ENCODE measurements around the gene STRBP.

Gene STRBP

DNA sequence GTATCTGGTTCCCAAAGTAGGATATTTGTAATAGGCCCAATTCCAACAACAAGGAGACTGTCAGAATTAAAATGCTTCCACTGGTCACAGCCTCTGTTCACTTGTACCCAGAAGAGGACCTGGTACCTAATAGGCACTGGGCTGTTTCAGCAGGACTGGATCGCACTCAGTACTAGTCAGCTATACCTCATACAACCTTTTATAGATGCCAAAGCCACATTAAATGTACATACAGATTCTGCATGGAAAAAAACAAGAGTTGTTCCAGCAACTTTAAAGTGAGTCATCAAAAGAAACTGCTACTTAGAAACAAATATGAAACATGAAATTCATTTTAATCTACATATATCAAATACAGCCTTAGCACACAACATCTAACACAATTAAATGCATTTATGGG is 147.4 kb downstream of the STRBP start:
- CTCF ChIA-PET: interaction anchor here (0.6 kb wide), 1 partner anchor 668 kb away, joined by 5 read pairs; no protein-coding TSS in a partner anchor
- no peak for DNase-seq (ENCODE audit: extremely low spot score)
- no peak for TF ChIP-seq L3MBTL2 (conservative IDR thresholded peaks at IDR 0.05)
- TF ChIP-seq CTBP1 (IDR thresholded peaks at IDR 0.05; ENCODE audit: borderline replicate concordance): no peak
- TF ChIP-seq LEF1 (IDR thresholded peaks at IDR 0.05; ENCODE audit: borderline replicate concordance): no peak
- no peak for TF ChIP-seq SP1 (IDR thresholded peaks at IDR 0.05)
- no peak for TF ChIP-seq HDGF (IDR thresholded peaks at IDR 0.05; ENCODE audit: borderline replicate concordance)
- TF ChIP-seq NFRKB (IDR thresholded peaks at IDR 0.05): no peak
- no peak for TF ChIP-seq ELF4 (IDR thresholded peaks at IDR 0.05)
- no peak for TF ChIP-seq BHLHE40 (IDR thresholded peaks at IDR 0.05; ENCODE audit: borderline replicate concordance)
- TF ChIP-seq TARDBP (IDR thresholded peaks at IDR 0.05): no peak
- no peak for TF ChIP-seq SUZ12 (IDR thresholded peaks at IDR 0.05)
- TF ChIP-seq FOXM1 (IDR thresholded peaks at IDR 0.05; ENCODE audit: borderline replicate concordance): no peak
- no peak for TF ChIP-seq ARNT (IDR thresholded peaks at IDR 0.05)
- TF ChIP-seq ZNF384 (IDR thresholded peaks at IDR 0.05): no peak
- TF ChIP-seq FOXK2 (IDR thresholded peaks at IDR 0.05): no peak
- POLR2A ChIA-PET: no interaction called here

DNA sequence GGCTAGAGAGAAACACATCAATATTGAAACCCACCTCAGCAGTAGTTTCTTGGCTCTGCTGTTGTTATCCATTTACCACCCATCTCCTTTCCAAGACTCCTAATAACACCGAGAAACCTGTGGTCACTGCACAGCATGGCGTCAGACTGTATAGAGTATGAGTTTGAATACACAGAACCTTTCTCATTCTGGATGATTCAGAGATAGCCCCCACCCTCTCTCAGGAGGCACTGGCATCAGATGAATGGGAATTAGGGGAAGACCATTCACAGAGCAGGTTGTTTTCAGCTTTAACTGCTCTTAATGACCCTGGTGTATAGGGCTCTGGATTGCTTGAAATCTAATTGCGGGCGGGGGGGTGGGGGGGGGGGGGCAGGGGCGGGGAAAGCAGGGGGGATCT is 148.3 kb downstream of the STRBP start:
- CTCF ChIA-PET: no interaction called here
- no peak for DNase-seq (ENCODE audit: extremely low spot score)
- POLR2A ChIA-PET: no interaction called here
- TF ChIP-seq FOXK2 (IDR thresholded peaks at IDR 0.05) (no peak), ZNF384 (IDR thresholded peaks at IDR 0.05) (no peak), TARDBP (IDR thresholded peaks at IDR 0.05) (no peak), FOXM1 (IDR thresholded peaks at IDR 0.05; ENCODE audit: borderline replicate concordance) (no peak), NFRKB (IDR thresholded peaks at IDR 0.05) (no peak), ELF4 (IDR thresholded peaks at IDR 0.05) (no peak), SUZ12 (IDR thresholded peaks at IDR 0.05) (no peak), L3MBTL2 (conservative IDR thresholded peaks at IDR 0.05) (no peak), FOXA1 (IDR thresholded peaks at IDR 0.05) (no peak), CTBP1 (IDR thresholded peaks at IDR 0.05; ENCODE audit: borderline replicate concordance) (no peak), LEF1 (IDR thresholded peaks at IDR 0.05; ENCODE audit: borderline replicate concordance) (no peak), SP1 (IDR thresholded peaks at IDR 0.05) (no peak), ARNT (IDR thresholded peaks at IDR 0.05) (no peak), BHLHE40 (IDR thresholded peaks at IDR 0.05; ENCODE audit: borderline replicate concordance) (no peak), HDGF (IDR thresholded peaks at IDR 0.05; ENCODE audit: borderline replicate concordance) (no peak)
- TF ChIP-seq, protein P1, sequence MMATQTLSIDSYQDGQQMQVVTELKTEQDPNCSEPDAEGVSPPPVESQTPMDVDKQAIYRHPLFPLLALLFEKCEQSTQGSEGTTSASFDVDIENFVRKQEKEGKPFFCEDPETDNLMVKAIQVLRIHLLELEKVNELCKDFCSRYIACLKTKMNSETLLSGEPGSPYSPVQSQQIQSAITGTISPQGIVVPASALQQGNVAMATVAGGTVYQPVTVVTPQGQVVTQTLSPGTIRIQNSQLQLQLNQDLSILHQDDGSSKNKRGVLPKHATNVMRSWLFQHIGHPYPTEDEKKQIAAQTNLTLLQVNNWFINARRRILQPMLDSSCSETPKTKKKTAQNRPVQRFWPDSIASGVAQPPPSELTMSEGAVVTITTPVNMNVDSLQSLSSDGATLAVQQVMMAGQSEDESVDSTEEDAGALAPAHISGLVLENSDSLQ (IDR thresholded peaks at IDR 0.05): no peak

DNA sequence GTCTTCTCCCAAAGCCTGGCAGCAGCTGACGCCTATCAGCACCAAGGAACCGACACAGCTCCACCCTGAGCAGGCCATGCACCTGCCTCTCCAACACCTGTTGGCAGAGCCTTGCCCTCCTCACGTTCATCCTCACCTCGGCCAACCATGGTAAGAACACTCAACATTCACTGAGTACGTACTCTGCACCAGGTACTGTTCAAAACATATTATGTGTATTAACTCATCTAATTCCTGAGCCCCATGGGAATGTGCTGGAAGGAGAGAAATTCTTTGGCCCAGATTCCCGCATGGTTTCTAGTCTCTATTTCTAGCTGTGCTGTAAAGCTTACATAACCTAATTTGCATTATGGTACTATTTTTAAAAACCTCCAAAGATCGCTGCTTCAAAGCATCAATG is 148.8 kb downstream of the STRBP start:
- no peak for TF ChIP-seq SP1 (IDR thresholded peaks at IDR 0.05)
- TF ChIP-seq NFRKB (IDR thresholded peaks at IDR 0.05): no peak
- no peak for TF ChIP-seq FOXM1 (IDR thresholded peaks at IDR 0.05; ENCODE audit: borderline replicate concordance)
- no peak for TF ChIP-seq BHLHE40 (IDR thresholded peaks at IDR 0.05; ENCODE audit: borderline replicate concordance)
- TF ChIP-seq ELF4 (IDR thresholded peaks at IDR 0.05): no peak
- TF ChIP-seq CTBP1 (IDR thresholded peaks at IDR 0.05; ENCODE audit: borderline replicate concordance): no peak
- TF ChIP-seq ARNT (IDR thresholded peaks at IDR 0.05): no peak
- TF ChIP-seq, protein P1 (IDR thresholded peaks at IDR 0.05): no peak
- no peak for TF ChIP-seq FOXA1 (IDR thresholded peaks at IDR 0.05)
- no peak for TF ChIP-seq TARDBP (IDR thresholded peaks at IDR 0.05)
- TF ChIP-seq FOXK2 (IDR thresholded peaks at IDR 0.05): no peak
- TF ChIP-seq SUZ12 (IDR thresholded peaks at IDR 0.05): no peak
- no peak for TF ChIP-seq HDGF (IDR thresholded peaks at IDR 0.05; ENCODE audit: borderline replicate concordance)
- POLR2A ChIA-PET: no interaction called here
- CTCF ChIA-PET: no interaction called here
- no peak for DNase-seq (ENCODE audit: extremely low spot score)

DNA sequence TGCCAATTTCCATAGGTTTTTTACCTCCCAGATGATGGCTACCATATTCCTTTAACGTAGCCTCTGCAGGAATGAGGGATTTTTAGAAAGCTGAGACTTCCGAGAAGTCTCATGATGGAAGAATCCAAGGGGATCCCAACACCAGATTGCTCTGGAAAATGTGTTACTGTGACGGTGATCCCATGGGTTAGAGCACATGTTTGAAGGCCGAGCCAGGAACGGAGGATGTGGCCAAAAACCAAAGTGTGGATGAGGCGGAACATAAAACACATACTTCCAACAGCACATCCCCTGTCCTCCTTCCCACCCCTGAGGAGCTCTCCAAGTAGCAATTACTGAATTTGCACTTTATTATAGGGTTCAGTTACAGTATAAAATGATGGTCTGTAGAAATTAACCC is 152.3 kb downstream of the STRBP start:
- DNase-seq (ENCODE audit: extremely low spot score): no peak
- TF ChIP-seq FOXM1 (IDR thresholded peaks at IDR 0.05; ENCODE audit: borderline replicate concordance) (no peak), L3MBTL2 (conservative IDR thresholded peaks at IDR 0.05) (no peak), NFRKB (IDR thresholded peaks at IDR 0.05) (no peak), ARNT (IDR thresholded peaks at IDR 0.05) (no peak), TARDBP (IDR thresholded peaks at IDR 0.05) (no peak), SP1 (IDR thresholded peaks at IDR 0.05) (no peak), HDGF (IDR thresholded peaks at IDR 0.05; ENCODE audit: borderline replicate concordance) (no peak), BHLHE40 (IDR thresholded peaks at IDR 0.05; ENCODE audit: borderline replicate concordance) (no peak), FOXA1 (IDR thresholded peaks at IDR 0.05) (no peak), ELF4 (IDR thresholded peaks at IDR 0.05) (no peak), ZNF384 (IDR thresholded peaks at IDR 0.05) (no peak), LEF1 (IDR thresholded peaks at IDR 0.05; ENCODE audit: borderline replicate concordance) (no peak), FOXK2 (IDR thresholded peaks at IDR 0.05) (no peak)
- TF ChIP-seq, protein P1 (IDR thresholded peaks at IDR 0.05): no peak
- ChIA-PET CTCF (no interaction called here), POLR2A (no interaction called here)

DNA sequence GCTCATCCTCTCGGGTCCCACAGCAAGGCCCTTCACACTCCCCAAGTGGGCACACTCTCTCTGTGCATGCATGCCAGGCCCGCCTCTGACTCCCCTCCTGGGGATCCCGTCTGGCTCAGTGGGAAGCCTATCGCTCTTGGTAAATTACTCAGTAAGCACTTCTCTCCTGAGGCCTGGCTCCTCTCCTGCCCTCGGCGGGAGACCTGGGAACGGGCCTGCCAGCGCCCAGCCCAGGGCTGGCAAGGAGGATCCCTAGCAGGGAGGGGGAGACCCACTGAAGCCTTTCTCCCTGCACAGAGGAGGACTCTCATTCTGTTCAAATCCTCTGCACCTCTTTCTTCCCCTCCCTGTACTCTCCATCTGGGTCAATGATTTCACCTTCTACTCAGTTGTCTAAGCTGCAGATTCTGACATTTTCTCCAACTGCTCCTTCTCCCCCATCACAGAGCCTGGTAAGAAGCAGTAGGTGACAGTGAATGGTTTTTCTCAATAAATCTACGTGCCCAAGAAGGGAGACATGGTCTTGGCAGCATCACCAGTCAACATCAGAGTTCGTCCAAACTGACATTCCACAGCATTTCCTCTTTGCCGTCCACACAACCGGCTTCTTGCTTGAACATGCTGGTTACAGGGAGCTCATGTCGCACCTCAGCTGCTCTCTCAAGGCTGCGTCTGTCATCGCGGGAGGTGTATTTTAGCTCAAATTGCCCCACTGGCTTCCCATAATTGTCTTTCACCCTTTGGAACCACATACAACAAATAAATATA is 153.1 kb downstream of the STRBP start:
- ChIA-PET POLR2A (no interaction called here), CTCF (no interaction called here)
- TF ChIP-seq FOXM1 (IDR thresholded peaks at IDR 0.05; ENCODE audit: borderline replicate concordance): no peak
- TF ChIP-seq LEF1 (IDR thresholded peaks at IDR 0.05; ENCODE audit: borderline replicate concordance): no peak
- TF ChIP-seq FOXA1 (IDR thresholded peaks at IDR 0.05): no peak
- no peak for TF ChIP-seq FOXK2 (IDR thresholded peaks at IDR 0.05)
- no peak for TF ChIP-seq ELF4 (IDR thresholded peaks at IDR 0.05)
- TF ChIP-seq L3MBTL2 (conservative IDR thresholded peaks at IDR 0.05): no peak
- no peak for DNase-seq (ENCODE audit: extremely low spot score)

DNA sequence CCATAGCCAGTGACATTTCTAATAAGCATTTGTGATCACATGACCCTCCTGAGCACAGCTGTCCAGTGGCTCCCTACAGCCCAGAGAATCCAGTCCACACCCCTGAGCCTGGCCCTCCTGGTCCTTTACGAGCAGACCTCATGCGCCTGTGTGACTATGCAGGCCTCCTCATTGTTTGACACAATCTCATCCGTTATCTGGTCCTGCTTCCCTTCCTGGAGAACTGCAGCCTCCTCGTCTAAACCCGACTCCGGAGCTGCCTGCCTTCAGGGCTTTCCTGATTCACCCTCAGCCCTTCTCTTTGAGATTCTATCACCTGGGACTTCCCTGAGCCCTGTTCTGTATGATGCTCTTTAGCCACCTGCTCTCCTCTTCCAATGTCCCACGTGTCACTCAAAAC is 155.2 kb downstream of the STRBP start:
- TF ChIP-seq BHLHE40 (IDR thresholded peaks at IDR 0.05; ENCODE audit: borderline replicate concordance) (no peak), FOXA1 (IDR thresholded peaks at IDR 0.05) (no peak), TARDBP (IDR thresholded peaks at IDR 0.05) (no peak), SP1 (IDR thresholded peaks at IDR 0.05) (no peak), HDGF (IDR thresholded peaks at IDR 0.05; ENCODE audit: borderline replicate concordance) (no peak), CTBP1 (IDR thresholded peaks at IDR 0.05; ENCODE audit: borderline replicate concordance) (no peak)
- no peak for DNase-seq (ENCODE audit: extremely low spot score)
- ChIA-PET POLR2A (no interaction called here), CTCF (no interaction called here)

Measured in HEK293T (cell line).